IPS-20b (cell line): ENCODE measurements around the gene PITX2.

Experiments
- H3K27ac ChIP-seq: one replicate; pipeline ENCODE4 v1.5.1; 2013; ENCODE audit warnings: low read length
- H3K27me3 ChIP-seq: 2 replicates; pipeline ENCODE4 v1.6.1; 2013; ENCODE audit warnings: mild to moderate bottlenecking, low read length, inconsistent platforms; ENCODE audit not compliant: insufficient read depth
- H3K36me3 ChIP-seq: 2 replicates; pipeline ENCODE4 v1.6.1; 2013; ENCODE audit warnings: low read depth, mild to moderate bottlenecking, inconsistent platforms, low read length, moderate library complexity; ENCODE audit not compliant: insufficient read depth
- H3K4me1 ChIP-seq: 2 replicates; pipeline ENCODE4 v1.6.1; 2013; ENCODE audit warnings: mild to moderate bottlenecking, control low read depth, inconsistent platforms, low read length, moderate library complexity; ENCODE audit not compliant: insufficient read depth
- H3K4me3 ChIP-seq: 2 replicates; pipeline ENCODE4 v1.5.1; 2013; ENCODE audit warnings: mild to moderate bottlenecking, low read length, inconsistent platforms
- H3K9ac ChIP-seq: 2 replicates; pipeline ENCODE4 v1.6.1; 2013; ENCODE audit warnings: low read depth, mild to moderate bottlenecking, inconsistent platforms, low read length, moderate library complexity
- H3K9me3 ChIP-seq: 2 replicates; pipeline ENCODE4 v1.6.1; 2013; ENCODE audit warnings: mild to moderate bottlenecking, low read depth, low read length, inconsistent platforms; ENCODE audit not compliant: insufficient read depth

Gene PITX2

GRCh38 chr4:110620322-110620690 is 2.6 kb downstream of the PITX2 start:
- H3K27ac ChIP-seq: no peak overlapping the region
- H3K9ac ChIP-seq: peak overlapping the region; percentile 7
- H3K36me3 ChIP-seq: no peaks in the 10 kb centered on the region
- H3K4me1 ChIP-seq: peaks cover 17% of the 10 kb centered on the region; the same call in 1 of the 2 replicates
- peak overlapping the region; percentile 63 for H3K4me3 ChIP-seq
- H3K9me3 ChIP-seq: no peaks in the 10 kb centered on the region
- H3K27me3 ChIP-seq: peaks cover 100% of the 10 kb centered on the region

- no peak overlapping the region for H3K27ac ChIP-seq
- no peaks in the 10 kb centered on the region for H3K9me3 ChIP-seq
- peaks cover 100% of the 10 kb centered on the region for H3K27me3 ChIP-seq
- H3K4me3 ChIP-seq: peak overlapping the region; percentile 63
- H3K36me3 ChIP-seq: no peaks in the 10 kb centered on the region
- H3K4me1 ChIP-seq: peaks cover 19% of the 10 kb centered on the region; the same call in 1 of the 2 replicates
- peak overlapping the region; percentile 7; the same call in 1 of the 2 replicates for H3K9ac ChIP-seq
Measured at GRCh38 chr4:110619463-110620247, 3.2 kb downstream of the PITX2 start.

GRCh38 chr4:110618581-110619462 is 4.1 kb downstream of the PITX2 start:
- Histone ChIP-seq H3K4me1 (peaks cover 25% of the 10 kb centered on the region; the same call in 1 of the 2 replicates), H3K36me3 (no peaks in the 10 kb centered on the region), H3K4me3 (peak overlapping the region; percentile 63), H3K27me3 (peaks cover 100% of the 10 kb centered on the region), H3K9me3 (no peaks in the 10 kb centered on the region), H3K9ac (peak overlapping the region; percentile 6; the same call in 1 of the 2 replicates), H3K27ac (no peak overlapping the region)

- Histone ChIP-seq H3K27ac (no peak overlapping the region), H3K9ac (no peak overlapping the region), H3K4me3 (peak overlapping the region; percentile 63), H3K36me3 (no peaks in the 10 kb centered on the region), H3K9me3 (no peaks in the 10 kb centered on the region), H3K27me3 (peaks cover 100% of the 10 kb centered on the region), H3K4me1 (peaks cover 30% of the 10 kb centered on the region; the same call in 1 of the 2 replicates)
Measured at GRCh38 chr4:110617646-110618580, 5.0 kb downstream of the PITX2 start.

GRCh38 chr4:110617075-110617640 is 5.7 kb downstream of the PITX2 start:
- Histone ChIP-seq H3K4me3 (no peak overlapping the region), H3K9me3 (no peaks in the 10 kb centered on the region), H3K36me3 (no peaks in the 10 kb centered on the region), H3K27me3 (peaks cover 100% of the 10 kb centered on the region), H3K4me1 (peaks cover 30% of the 10 kb centered on the region; the same call in 1 of the 2 replicates), H3K27ac (no peak overlapping the region), H3K9ac (no peak overlapping the region)

- no peaks in the 10 kb centered on the region for H3K9me3 ChIP-seq
- no peak overlapping the region for H3K27ac ChIP-seq
- no peaks in the 10 kb centered on the region for H3K36me3 ChIP-seq
- peak overlapping the region; percentile 2; the same call in 1 of the 2 replicates for H3K9ac ChIP-seq
- peaks cover 30% of the 10 kb centered on the region; the same call in 1 of the 2 replicates for H3K4me1 ChIP-seq
- peaks cover 100% of the 10 kb centered on the region for H3K27me3 ChIP-seq
- peak overlapping the region; percentile 68 for H3K4me3 ChIP-seq
Measured at GRCh38 chr4:110616238-110617074, 6.4 kb downstream of the PITX2 start.

- Histone ChIP-seq H3K9me3 (no peaks in the 10 kb centered on the region), H3K27ac (no peak overlapping the region), H3K4me3 (peak overlapping the region; percentile 68), H3K27me3 (peaks cover 100% of the 10 kb centered on the region), H3K4me1 (peaks cover 30% of the 10 kb centered on the region; the same call in 1 of the 2 replicates), H3K36me3 (no peaks in the 10 kb centered on the region), H3K9ac (peak overlapping the region; percentile 35)
Measured at GRCh38 chr4:110615353-110616237, 7.3 kb downstream of the PITX2 start.

GRCh38 chr4:110614976-110615352 is 7.9 kb downstream of the PITX2 start:
- peak overlapping the region; percentile 35 for H3K9ac ChIP-seq
- no peaks in the 10 kb centered on the region for H3K36me3 ChIP-seq
- peaks cover 27% of the 10 kb centered on the region; the same call in 1 of the 2 replicates for H3K4me1 ChIP-seq
- no peak overlapping the region for H3K27ac ChIP-seq
- peaks cover 100% of the 10 kb centered on the region for H3K27me3 ChIP-seq
- H3K4me3 ChIP-seq: peak overlapping the region; percentile 68
- H3K9me3 ChIP-seq: no peaks in the 10 kb centered on the region

- Histone ChIP-seq H3K4me1 (peaks cover 30% of the 10 kb centered on the region), H3K9me3 (no peaks in the 10 kb centered on the region), H3K4me3 (peak overlapping the region; percentile 68), H3K36me3 (no peaks in the 10 kb centered on the region), H3K27ac (no peak overlapping the region), H3K27me3 (peaks cover 99% of the 10 kb centered on the region), H3K9ac (peak overlapping the region; percentile 35)
Measured at GRCh38 chr4:110614173-110614963, 8.5 kb downstream of the PITX2 start.
